Mononuclear cell (primary cell): ENCODE results near the gene UBE2L3. TPM values are rescaled to one million over a fixed set of nuclear protein-coding genes. Genes with fewer than 3 reads are reported as not detected.
"Not testable (repeated sequence)": the region's sequence is repeated elsewhere in the genome, so short reads cannot be mapped to it uniquely, and the experiment has no call there.

Source experiments
- H3K27me3 ChIP-seq: 2 replicates; pipeline ENCODE4 v1.6.0; 2011; ENCODE audit warnings: low read length, control low read depth; ENCODE audit not compliant: insufficient read depth
- H3K4me1 ChIP-seq: 2 replicates; pipeline ENCODE4 v1.5.1; 2011; ENCODE audit warnings: mild to moderate bottlenecking, low read length, control low read depth; ENCODE audit not compliant: insufficient read depth
- H3K4me3 ChIP-seq: 2 replicates; pipeline ENCODE4 v1.5.1; 2011; ENCODE audit warnings: mild to moderate bottlenecking, low read length, moderate library complexity
- H3K9me3 ChIP-seq: 2 replicates; pipeline ENCODE4 v1.5.1; 2011; ENCODE audit warnings: low read depth, mild to moderate bottlenecking, control low read depth, low read length
- total RNA-seq: library from RNA; depleted of rRNA; stranded (reverse); fragments of >200 nt; gene quantifications from one replicate; pipeline ENCODE4 v1.2.3, GENCODE V29; 2012

The UBE2L3 gene
- total RNA-seq, result 28.0 TPM

DNA sequence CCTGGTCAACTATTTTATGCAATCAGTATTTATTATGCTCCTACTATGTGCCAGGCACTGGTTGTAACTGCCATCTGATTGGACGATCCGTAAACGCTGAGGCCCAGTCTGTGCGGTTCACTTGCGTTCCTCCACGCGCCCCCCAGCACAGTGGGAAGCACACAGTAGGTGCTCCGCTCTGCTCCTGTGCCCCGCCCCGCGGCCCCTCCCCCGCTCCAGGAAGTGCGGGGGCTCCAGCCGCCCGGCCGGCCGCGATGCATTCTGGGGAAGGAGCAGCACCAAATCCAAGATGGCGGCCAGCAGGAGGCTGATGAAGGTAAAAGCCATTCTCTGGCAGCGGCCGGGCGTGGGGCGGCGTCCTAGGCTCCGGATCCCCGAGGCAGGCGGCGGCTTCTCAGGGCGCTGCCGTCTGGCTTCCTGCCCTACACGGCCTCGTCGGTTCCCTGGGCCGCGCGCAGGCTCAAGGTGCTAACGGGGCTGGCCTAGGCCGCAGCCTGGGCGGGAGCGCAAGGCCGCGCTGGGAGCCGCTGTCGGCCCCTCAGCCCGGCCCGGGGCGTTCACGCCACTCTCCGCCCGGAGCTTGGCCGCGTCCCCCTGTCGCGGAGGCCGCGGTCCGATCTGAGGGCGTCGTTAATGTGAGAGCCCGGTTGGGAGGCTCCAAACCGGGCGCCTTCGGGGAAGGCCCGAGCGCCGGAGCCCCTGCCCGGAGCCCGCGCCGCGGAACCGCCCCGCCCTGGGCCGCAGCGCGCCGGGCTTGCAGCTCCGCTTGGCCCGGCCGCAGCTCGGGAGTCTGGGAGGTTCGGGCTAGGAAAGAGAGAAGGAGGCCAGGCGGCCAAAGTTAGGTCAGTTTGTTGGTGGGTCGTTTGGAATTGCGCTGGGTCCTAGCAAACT, at the start of gene UBE2L3:
Gene UBE2L3, plus strand, starts transcription at position 259 of the 891 bp plus-strand sequence. Its CDS starts 31 bp downstream, at position 290.
- peaks cover 46% of the 10 kb centered on the region for H3K4me1 ChIP-seq
- H3K9me3 ChIP-seq, result no peaks in the 10 kb centered on the region
- H3K4me3 ChIP-seq, result peak within 1 kb of the TSS; percentile 84
- H3K27me3 ChIP-seq, result no peaks in the 10 kb centered on the region

GRCh38 chr22:21526705-21527500, 40.6 kb upstream of the UBE2L3 start:
- not testable (repeated sequence) for H3K4me1 ChIP-seq, H3K27me3 ChIP-seq, H3K9me3 ChIP-seq, H3K4me3 ChIP-seq

GRCh38 chr22:21531525-21531924, 36.0 kb upstream of the UBE2L3 start:
- not testable (repeated sequence) for H3K9me3 ChIP-seq, H3K4me1 ChIP-seq, H3K4me3 ChIP-seq, H3K27me3 ChIP-seq

GRCh38 chr22:21532863-21533648, 34.5 kb upstream of the UBE2L3 start:
- H3K9me3 ChIP-seq, H3K27me3 ChIP-seq, H3K4me3 ChIP-seq, H3K4me1 ChIP-seq: not testable (repeated sequence)

DNA sequence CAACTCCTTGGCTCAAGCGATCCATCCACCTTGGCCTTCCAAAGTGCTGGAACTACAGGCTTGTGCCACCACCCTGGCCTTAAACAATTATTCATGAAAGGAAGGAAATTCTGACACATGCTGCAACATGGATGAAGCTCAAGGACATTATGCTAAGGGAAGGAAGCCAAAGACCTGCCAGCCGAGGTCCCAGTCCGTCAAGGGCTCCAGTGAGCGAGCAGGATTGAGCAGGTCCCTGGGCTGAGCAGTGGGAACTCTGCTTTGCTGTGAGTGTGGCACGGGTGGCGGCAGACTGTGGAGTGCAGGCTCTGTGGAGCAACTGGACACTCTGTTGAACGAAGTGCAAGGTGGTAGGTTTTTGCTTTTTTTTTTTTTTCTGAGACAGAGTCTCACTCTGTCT, 27.7 kb upstream of the UBE2L3 start:
- H3K9me3 ChIP-seq, H3K27me3 ChIP-seq, H3K4me3 ChIP-seq, H3K4me1 ChIP-seq: not testable (repeated sequence)

GRCh38 chr22:21544432-21545322, 22.8 kb upstream of the UBE2L3 start:
- H3K27me3 ChIP-seq, H3K9me3 ChIP-seq, H3K4me3 ChIP-seq, H3K4me1 ChIP-seq: not testable (repeated sequence)

GRCh38 chr22:21549558-21549957, 18.0 kb upstream of the UBE2L3 start:
- not testable (repeated sequence) for H3K4me3 ChIP-seq, H3K9me3 ChIP-seq, H3K27me3 ChIP-seq, H3K4me1 ChIP-seq

- not testable (repeated sequence) for H3K9me3 ChIP-seq, H3K4me3 ChIP-seq, H3K27me3 ChIP-seq, H3K4me1 ChIP-seq
These were observed 17.4 kb upstream of the UBE2L3 start for GRCh38 chr22:21550008-21550677.

GRCh38 chr22:21550678-21551047, 16.9 kb upstream of the UBE2L3 start:
- H3K4me1 ChIP-seq, result not testable (repeated sequence)

DNA sequence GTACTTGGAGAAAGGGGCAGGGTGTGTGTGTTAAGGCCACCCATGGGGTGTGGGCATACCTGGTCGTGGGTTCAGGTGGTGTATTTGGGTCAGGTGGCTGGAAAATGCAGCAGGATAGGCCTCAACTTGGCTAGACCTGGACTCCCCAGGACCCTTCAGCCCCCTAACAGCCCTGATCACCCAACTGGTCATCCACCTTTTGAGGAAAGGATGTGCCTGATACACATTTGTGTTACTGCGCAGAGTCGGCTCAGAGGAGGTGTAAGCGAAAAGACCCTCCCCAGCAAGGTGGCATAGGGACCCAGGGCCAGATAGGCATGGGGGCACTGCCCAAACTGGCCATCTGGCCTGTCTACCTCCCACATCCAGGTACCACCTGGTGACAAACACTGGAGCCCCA, 16.2 kb upstream of the UBE2L3 start, which contains the start of gene RIMBP3C:
Gene RIMBP3C, minus strand, starts transcription at position 101 of the 400 bp plus-strand sequence. CDS start 485 bp downstream, outside the sequence.
- H3K4me1 ChIP-seq, H3K9me3 ChIP-seq: not testable (repeated sequence)

More at GRCh38 chr22:21550678-21551047, 16.9 kb upstream of the UBE2L3 start:
- H3K27me3 ChIP-seq, H3K4me3 ChIP-seq, H3K9me3 ChIP-seq: not testable (repeated sequence)

GRCh38 chr22:21559345-21560125, 8.0 kb upstream of the UBE2L3 start:
- not testable (repeated sequence) for H3K9me3 ChIP-seq, H3K4me3 ChIP-seq, H3K27me3 ChIP-seq, H3K4me1 ChIP-seq

More for the DNA sequence above, 16.2 kb upstream of the UBE2L3 start, which contains the start of gene RIMBP3C:
- not testable (repeated sequence) for H3K4me3 ChIP-seq, H3K27me3 ChIP-seq

GRCh38 chr22:21560657-21561056, 6.9 kb upstream of the UBE2L3 start:
- not testable (repeated sequence) for H3K4me3 ChIP-seq, H3K9me3 ChIP-seq, H3K4me1 ChIP-seq, H3K27me3 ChIP-seq

- Histone ChIP-seq H3K27me3 (no peaks in the 10 kb centered on the region), H3K9me3 (no peaks in the 10 kb centered on the region), H3K4me1 (peaks cover 8% of the 10 kb centered on the region), H3K4me3 (no peak overlapping the region)
These were observed 3.6 kb upstream of the UBE2L3 start for GRCh38 chr22:21563912-21564311.
